ENCODE results near the gene ZNF550. TPM values are rescaled to one million over a fixed set of nuclear protein-coding genes. Genes with fewer than 3 reads are reported as not detected.
A peak's percentile ranks its signal among the peaks of the same experiment; 100 is the strongest.

Gene ZNF550
- total RNA-seq (2014; rRNA removed; shearing (Covaris generic); ENCODE audit: low replicate concordance), result 5.5 and 14.9 TPM in 2 replicates

- in situ Hi-C loops (cut with HindIII; ENCODE audit: low pct_unique_long_range_greater_than_20kb, low sequenced_read_pairs), result no loop called here
- peak; percentile 82 for DNase-seq (ENCODE audit: low read depth)
Observed at GRCh38 chr19:57559404-57560025, at the start of gene ZNF550. TSS of gene ZNF550 (minus strand) at chr19:57559863. CDS start at chr19:57559682, 181 bp downstream.

GRCh38 chr19:57606931-57607330 is 47.3 kb upstream of the ZNF550 start:
- DNase-seq (ENCODE audit: low read depth), result no peak
- in situ Hi-C loops (cut with HindIII; ENCODE audit: low pct_unique_long_range_greater_than_20kb, low sequenced_read_pairs), result no loop called here

- DNase-seq (ENCODE audit: low read depth), result peak; percentile 86
- in situ Hi-C loops (cut with HindIII; ENCODE audit: low pct_unique_long_range_greater_than_20kb, low sequenced_read_pairs), result no loop called here
Observed at GRCh38 chr19:57599761-57600383, 40.2 kb upstream of the ZNF550 start, which contains the start of gene ZNF530. TSS of gene ZNF530 (plus strand) at chr19:57599885. CDS start at chr19:57604346, 4,461 bp downstream.

- DNase-seq (ENCODE audit: low read depth), result no peak
- in situ Hi-C loops (cut with HindIII; ENCODE audit: low pct_unique_long_range_greater_than_20kb, low sequenced_read_pairs), result no loop called here
Observed at GRCh38 chr19:57599377-57599760, 39.7 kb upstream of the ZNF550 start.

DNA sequence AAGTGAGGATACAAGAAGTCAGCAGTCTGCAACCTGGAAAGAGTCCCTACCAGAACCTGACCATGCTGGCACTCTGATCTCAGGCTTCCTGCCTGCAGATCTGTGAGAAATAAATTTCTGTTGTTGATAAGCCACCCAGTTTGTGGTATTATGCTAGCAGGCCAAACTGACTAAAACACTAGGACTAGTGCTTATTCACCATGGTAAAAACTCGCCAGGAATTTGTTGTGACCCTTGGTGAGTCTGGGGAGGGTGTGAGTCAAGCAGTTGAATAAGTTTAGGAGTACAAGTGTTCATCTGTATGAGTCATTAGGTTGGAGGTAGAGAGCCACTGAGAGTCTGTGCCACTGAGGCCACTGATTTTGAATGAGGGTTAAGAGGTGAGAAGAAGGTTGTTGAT is 27.9 kb upstream of the ZNF550 start:
- no peak for DNase-seq (ENCODE audit: low read depth)
- in situ Hi-C loops (cut with HindIII; ENCODE audit: low pct_unique_long_range_greater_than_20kb, low sequenced_read_pairs), result no loop called here

DNA sequence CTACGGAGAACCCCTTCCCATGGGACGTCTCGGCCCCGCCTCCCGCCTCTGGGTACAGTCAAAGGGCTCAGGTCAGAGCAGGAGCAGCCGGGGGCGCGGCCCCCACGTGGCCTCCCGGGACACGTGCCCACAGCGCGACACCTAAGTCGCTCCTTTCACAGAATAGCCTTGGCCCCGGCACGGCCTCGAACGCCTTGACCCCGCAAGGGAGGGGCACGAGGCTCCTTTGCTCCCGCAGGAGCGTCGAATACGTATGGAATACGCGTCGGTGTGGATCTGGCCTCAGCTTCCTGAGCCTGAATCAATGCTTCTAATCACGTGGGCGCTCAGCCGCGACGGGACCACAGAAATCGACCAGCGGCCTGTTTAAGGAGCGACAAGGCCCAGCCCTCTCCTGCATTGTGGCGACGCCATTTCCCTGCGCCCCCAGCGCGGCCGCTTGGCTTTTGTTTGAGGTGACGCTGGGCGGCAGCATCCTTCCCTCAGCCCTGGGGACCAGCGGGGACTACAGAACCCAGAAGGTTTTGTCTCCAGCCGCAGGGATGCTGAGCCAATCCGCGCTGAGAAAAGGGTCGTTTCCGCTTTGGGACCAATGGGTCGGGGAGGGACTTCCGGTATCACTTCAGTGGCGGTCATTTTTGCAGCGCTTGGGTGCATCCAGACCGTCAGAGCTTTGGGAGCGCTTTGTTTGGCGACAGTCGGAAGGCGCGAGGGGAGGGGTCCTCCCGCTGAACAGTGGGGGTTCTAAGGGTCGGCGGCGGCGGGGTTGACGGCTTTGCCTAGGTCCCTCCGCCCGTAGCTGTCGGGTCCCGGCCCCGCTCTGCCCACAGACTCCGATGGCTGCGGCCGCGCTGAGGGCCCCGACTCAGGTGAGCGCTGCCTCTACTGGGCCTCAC is 24.1 kb upstream of the ZNF550 start, which contains the start of gene ZIK1:
ZIK1 (plus strand) TSS at position 625 of the 896 bp plus-strand sequence; CDS start at position 837, 212 bp downstream.
- in situ Hi-C loops (cut with HindIII; ENCODE audit: low pct_unique_long_range_greater_than_20kb, low sequenced_read_pairs), result no loop called here
- peak; percentile 72 for DNase-seq (ENCODE audit: low read depth)

- in situ Hi-C loops (cut with HindIII; ENCODE audit: low pct_unique_long_range_greater_than_20kb, low sequenced_read_pairs), result no loop called here
- no peak for DNase-seq (ENCODE audit: low read depth)
Observed at GRCh38 chr19:57583104-57583520, 23.4 kb upstream of the ZNF550 start.

- in situ Hi-C loops (cut with HindIII; ENCODE audit: low pct_unique_long_range_greater_than_20kb, low sequenced_read_pairs), result no loop called here
- peak; percentile 97 for DNase-seq (ENCODE audit: low read depth)
Observed at GRCh38 chr19:57578487-57579205, 19.0 kb upstream of the ZNF550 start, which contains the start of gene ZNF416. TSS of gene ZNF416 (minus strand) at chr19:57578911. CDS start at chr19:57578704, 207 bp downstream.

DNA sequence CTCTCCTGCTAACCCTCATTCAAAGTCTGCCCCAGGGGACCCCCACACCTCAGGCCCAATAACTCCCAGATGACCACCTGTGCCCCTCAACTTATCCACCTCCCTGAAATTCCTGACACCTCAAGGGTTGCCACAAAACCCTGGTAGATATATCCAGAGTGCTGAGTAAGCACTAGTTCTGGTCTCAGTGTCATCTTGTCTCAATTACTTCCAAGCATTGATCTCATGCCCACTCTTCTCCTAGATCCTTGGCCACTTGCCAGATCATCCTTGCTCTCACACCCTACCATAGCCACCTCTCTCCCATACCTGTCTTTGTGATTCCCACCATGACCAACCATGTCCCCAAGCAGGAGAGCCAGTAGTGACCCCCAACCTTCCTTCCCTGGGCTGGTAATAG is 17.0 kb upstream of the ZNF550 start:
- no peak for DNase-seq (ENCODE audit: low read depth)
- in situ Hi-C loops (cut with HindIII; ENCODE audit: low pct_unique_long_range_greater_than_20kb, low sequenced_read_pairs), result no loop called here

DNA sequence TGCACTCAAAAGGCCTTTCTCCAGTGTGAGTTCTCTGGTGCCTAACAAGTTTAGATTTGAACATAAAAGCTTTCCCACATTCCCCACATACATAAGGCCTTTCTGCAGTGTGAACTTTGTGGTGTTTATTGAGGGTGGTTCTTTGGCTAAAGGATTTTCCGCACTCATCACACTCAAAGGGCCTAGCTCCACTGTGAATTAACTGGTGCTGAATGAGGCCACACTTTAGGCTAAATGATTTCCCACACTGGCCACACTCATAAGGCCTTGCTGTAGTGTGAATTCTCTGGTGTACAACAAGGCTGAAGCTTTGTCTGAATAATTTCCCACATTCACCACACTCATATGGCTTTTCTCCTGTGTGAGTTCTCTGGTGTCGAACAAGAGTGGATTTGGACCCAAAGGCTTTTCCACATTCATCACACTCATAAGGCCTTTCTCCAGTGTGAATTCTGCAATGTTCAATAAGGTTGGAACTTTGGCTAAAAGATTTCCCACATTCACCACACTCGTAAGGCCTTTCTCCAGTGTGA is 12.8 kb upstream of the ZNF550 start:
- no peak for DNase-seq (ENCODE audit: low read depth)

DNA sequence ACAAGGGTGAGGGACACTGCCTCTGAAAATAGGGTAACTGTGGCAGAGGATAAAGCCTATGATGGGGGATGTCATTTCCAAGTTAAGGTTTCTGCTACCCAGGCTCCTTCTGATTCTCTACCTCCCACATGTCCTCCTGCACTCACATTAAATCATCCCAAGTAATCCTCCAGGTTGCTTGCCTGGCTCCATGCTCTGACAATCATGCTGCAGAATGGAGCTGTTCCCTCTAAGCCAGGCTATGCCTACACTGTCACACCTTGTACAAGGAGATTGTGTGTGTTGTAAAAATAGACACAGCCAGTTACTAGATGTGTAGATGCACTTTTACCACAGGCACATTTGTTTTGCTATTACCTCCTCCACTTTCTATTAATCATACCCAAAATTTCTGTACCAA is 11.0 kb upstream of the ZNF550 start:
- DNase-seq (ENCODE audit: low read depth), result no peak
- in situ Hi-C loops (cut with HindIII; ENCODE audit: low pct_unique_long_range_greater_than_20kb, low sequenced_read_pairs), result no loop called here

More for the DNA sequence above, 12.8 kb upstream of the ZNF550 start:
- in situ Hi-C loops (cut with HindIII; ENCODE audit: low pct_unique_long_range_greater_than_20kb, low sequenced_read_pairs), result no loop called here

- in situ Hi-C loops (cut with HindIII; ENCODE audit: low pct_unique_long_range_greater_than_20kb, low sequenced_read_pairs), result no loop called here
- peak; percentile 32 for DNase-seq (ENCODE audit: low read depth)
Observed at GRCh38 chr19:57566396-57567265, 7.0 kb upstream of the ZNF550 start.

DNA sequence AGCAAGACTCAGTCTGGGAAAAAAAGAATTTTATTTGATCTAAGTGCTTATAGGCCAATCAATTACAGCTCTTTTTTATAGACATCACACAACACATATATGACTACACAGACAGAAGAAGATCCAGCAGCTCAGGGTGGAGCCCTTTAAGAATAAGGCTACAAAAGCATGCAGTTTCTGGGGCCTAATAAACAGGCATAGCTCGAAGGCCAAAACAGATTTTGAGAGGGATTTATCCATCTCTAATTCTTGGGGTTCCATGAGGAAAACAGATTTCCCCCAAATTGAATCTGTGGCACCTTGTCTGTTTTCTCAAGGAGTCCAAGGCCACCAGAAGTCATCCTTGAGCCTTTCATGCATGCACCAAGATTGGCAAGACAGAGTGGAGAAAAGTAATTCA is 3.9 kb upstream of the ZNF550 start:
- DNase-seq (ENCODE audit: low read depth), result no peak

DNA sequence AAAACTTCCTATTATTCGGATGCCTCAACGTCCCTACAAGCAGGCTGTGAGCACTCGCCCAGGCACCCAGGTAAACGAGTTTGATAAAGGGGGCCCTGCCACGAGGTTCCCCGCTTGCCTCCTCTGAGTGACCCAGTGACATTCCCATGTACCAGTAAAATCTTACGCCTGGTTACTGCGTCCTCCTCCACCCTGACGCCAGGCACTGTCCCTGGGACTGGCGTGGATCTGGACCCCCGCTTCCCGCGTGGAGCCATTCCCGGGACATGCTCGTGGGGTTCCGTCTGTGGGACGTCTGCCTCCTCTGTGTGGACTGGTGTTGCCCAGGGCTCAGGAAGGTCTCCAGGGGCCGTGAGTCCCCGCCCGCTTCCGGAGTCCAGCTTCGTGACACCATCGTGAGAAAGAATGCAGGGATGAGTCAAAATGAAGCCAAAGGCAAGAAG is 407 bp upstream of the ZNF550 start:
- in situ Hi-C loops (cut with HindIII; ENCODE audit: low pct_unique_long_range_greater_than_20kb, low sequenced_read_pairs), result no loop called here
- DNase-seq (ENCODE audit: low read depth), result peak; percentile 20

More for the DNA sequence above, 3.9 kb upstream of the ZNF550 start:
- in situ Hi-C loops (cut with HindIII; ENCODE audit: low pct_unique_long_range_greater_than_20kb, low sequenced_read_pairs), result no loop called here

DNA sequence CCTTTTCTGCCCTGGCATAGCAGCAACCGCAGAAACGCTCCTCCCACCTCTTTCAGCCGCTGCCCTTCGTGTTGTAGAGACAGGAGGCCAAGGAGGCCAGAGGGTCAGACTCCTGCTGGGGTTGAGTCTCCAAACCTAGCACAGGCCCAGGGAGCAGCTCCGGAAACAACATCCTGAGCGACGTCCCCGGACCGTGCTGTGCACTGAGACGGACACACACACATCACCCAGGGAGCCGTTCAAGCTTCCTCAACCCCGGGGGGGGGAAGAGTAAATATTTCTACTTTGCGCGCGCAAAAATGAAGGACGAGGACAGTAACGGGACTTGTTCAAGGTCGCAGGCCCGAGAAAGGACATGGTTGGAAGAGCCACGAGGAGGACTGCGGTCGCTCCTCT is 657 bp downstream of the ZNF550 start:
- peak; percentile 36 for DNase-seq (ENCODE audit: low read depth)
- in situ Hi-C loops (cut with HindIII; ENCODE audit: low pct_unique_long_range_greater_than_20kb, low sequenced_read_pairs), result no loop called here

DNA sequence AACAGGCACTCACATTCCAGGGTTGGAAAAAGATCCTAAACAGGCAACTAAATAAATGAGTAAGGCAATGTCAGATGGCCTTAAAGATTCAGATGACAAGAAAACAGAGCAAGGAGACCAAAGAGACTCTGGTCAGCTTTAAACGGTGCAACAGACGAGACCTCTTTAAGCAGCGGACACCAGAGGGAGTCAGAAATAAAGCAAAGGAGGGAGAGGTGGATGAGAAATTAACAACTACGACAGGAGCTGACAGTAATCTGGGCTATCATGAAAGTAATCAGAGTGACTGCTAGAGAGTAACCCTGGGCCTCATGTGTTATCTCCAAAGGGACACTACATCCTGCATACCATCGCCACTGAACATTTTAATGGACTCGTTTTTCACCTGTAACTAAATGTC is 1.1 kb downstream of the ZNF550 start:
- peak; percentile 32 for DNase-seq (ENCODE audit: low read depth)
- in situ Hi-C loops (cut with HindIII; ENCODE audit: low pct_unique_long_range_greater_than_20kb, low sequenced_read_pairs), result no loop called here

DNA sequence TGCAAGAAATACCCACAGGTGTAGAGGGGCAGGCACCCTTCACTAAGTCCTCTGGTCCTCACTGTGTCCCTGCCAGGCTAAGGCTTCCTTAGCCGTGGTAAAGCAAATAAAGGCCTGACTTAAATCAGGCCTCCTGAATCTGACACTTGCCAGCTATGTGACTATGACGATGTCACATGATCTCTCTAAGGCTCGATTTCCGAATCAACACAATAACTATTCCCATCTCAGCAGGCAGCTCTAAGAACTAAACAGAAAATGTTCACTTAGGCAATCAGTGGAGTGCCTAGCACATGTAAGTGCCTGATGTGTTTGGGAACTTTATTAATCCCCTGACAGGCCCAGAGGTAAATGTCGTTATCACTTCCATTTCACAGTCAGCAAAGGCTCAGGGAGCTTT is 2.0 kb downstream of the ZNF550 start:
- no peak for DNase-seq (ENCODE audit: low read depth)
- in situ Hi-C loops (cut with HindIII; ENCODE audit: low pct_unique_long_range_greater_than_20kb, low sequenced_read_pairs), result no loop called here

Data from Caki2 (cell line).